H9 (cell line): ENCODE measurements around the gene RALGDS. TPM values are rescaled to one million over a fixed set of nuclear protein-coding genes. Genes with fewer than 3 reads are reported as not detected.

Source experiments
- DNase-seq: peaks from one replicate; pipeline ENCODE4 v3.0.0-alpha.2; 2017
- H2AFZ ChIP-seq: one replicate; pipeline ENCODE4 v1.6.1; 2013; ENCODE audit warnings: mild to moderate bottlenecking, low read length, control low read depth, moderate library complexity
- H2AK5ac ChIP-seq: 2 replicates; pipeline ENCODE4 v1.6.1; 2013; ENCODE audit warnings: low read length, control low read depth, mixed read lengths; ENCODE audit not compliant: insufficient read length
- H2BK120ac ChIP-seq: one replicate; pipeline ENCODE4 v1.6.1; 2013; ENCODE audit warnings: low read depth, mild to moderate bottlenecking, low read length, control low read depth, inconsistent platforms; ENCODE audit not compliant: poor library complexity, severe bottlenecking
- H2BK12ac ChIP-seq: 2 replicates; pipeline ENCODE4 v1.6.1; 2013; ENCODE audit warnings: low read length, control low read depth, mixed read lengths, low read depth; ENCODE audit not compliant: insufficient read length
- H2BK15ac ChIP-seq: 2 replicates; pipeline ENCODE4 v1.6.1; 2013; ENCODE audit warnings: low read depth, low read length, control low read depth
- H2BK20ac ChIP-seq: one replicate; pipeline ENCODE4 v1.6.1; 2013; ENCODE audit warnings: low read depth, mild to moderate bottlenecking, low read length, control low read depth, inconsistent platforms; ENCODE audit not compliant: poor library complexity, severe bottlenecking
- H2BK5ac ChIP-seq: 2 replicates; pipeline ENCODE4 v1.6.1; 2013; ENCODE audit warnings: low read length, control low read depth, mixed read lengths; ENCODE audit not compliant: insufficient read length
- H3K14ac ChIP-seq: 2 replicates; pipeline ENCODE4 v1.6.1; 2013; ENCODE audit warnings: low read length, control low read depth; ENCODE audit not compliant: insufficient read depth
- H3K18ac ChIP-seq: 2 replicates; pipeline ENCODE4 v1.6.1; 2013; ENCODE audit warnings: low read depth, mild to moderate bottlenecking, mixed read lengths, low read length, control low read depth; ENCODE audit not compliant: insufficient read length
- H3K23ac ChIP-seq: 2 replicates; pipeline ENCODE4 v1.6.1; 2013; ENCODE audit warnings: low read length, control low read depth, mixed read lengths, low read depth; ENCODE audit not compliant: insufficient read length
- H3K23me2 ChIP-seq: 2 replicates; pipeline ENCODE4 v1.6.1; 2013; ENCODE audit warnings: low read depth, mild to moderate bottlenecking, mixed read lengths, low read length, control low read depth; ENCODE audit not compliant: insufficient read length, poor library complexity, severe bottlenecking
- H3K27ac ChIP-seq: 2 replicates; pipeline ENCODE4 v1.5.1; 2013; ENCODE audit warnings: low read length, control low read depth, mixed read lengths, low read depth; ENCODE audit not compliant: insufficient read length
- H3K27me3 ChIP-seq: 2 replicates; pipeline ENCODE4 v1.6.1; 2013; ENCODE audit warnings: low read length, control low read depth, inconsistent platforms; ENCODE audit not compliant: insufficient read depth
- H3K4ac ChIP-seq: 2 replicates; pipeline ENCODE4 v1.6.1; 2013; ENCODE audit warnings: low read depth, mild to moderate bottlenecking, control low read depth, inconsistent platforms, low read length, moderate library complexity
- H3K4me1 ChIP-seq: 2 replicates; pipeline ENCODE4 v1.6.1; 2013; ENCODE audit warnings: low read length, control low read depth, inconsistent platforms; ENCODE audit not compliant: insufficient read depth
- H3K4me2 ChIP-seq: 2 replicates; pipeline ENCODE4 v1.6.1; 2013; ENCODE audit warnings: low read length, control low read depth, mixed read lengths; ENCODE audit not compliant: insufficient read length, insufficient read depth
- H3K56ac ChIP-seq: 2 replicates; pipeline ENCODE4 v1.6.1; 2013; ENCODE audit warnings: low read depth, mild to moderate bottlenecking, mixed read lengths, low read length, control low read depth; ENCODE audit not compliant: insufficient read length
- H3K79me1 ChIP-seq: 2 replicates; pipeline ENCODE4 v1.6.1; 2013; ENCODE audit warnings: low read depth, mild to moderate bottlenecking, moderate library complexity, low read length, control low read depth, inconsistent platforms; ENCODE audit not compliant: insufficient read depth, poor library complexity, severe bottlenecking
- H3K79me2 ChIP-seq: 2 replicates; pipeline ENCODE4 v1.6.1; 2013; ENCODE audit warnings: low read length, control low read depth, inconsistent platforms; ENCODE audit not compliant: insufficient read depth
- H3K9ac ChIP-seq: 2 replicates; pipeline ENCODE4 v1.6.1; 2013; ENCODE audit warnings: low read length, control low read depth, mixed read lengths; ENCODE audit not compliant: insufficient read length; ENCODE audit errors: extremely low read depth
- H3K9me3 ChIP-seq: one replicate; pipeline ENCODE4 v1.6.1; 2013; ENCODE audit warnings: low read depth, low read length, inconsistent platforms; ENCODE audit not compliant: control insufficient read depth
- H3T11ph ChIP-seq: one replicate; pipeline ENCODE4 v1.6.1; 2013; ENCODE audit warnings: mild to moderate bottlenecking, low read length, control low read depth, inconsistent platforms
- H4K20me1 ChIP-seq: one replicate; pipeline ENCODE4 v1.6.1; 2013; ENCODE audit not compliant: control insufficient read depth, insufficient read length, insufficient read depth
- H4K5ac ChIP-seq: 2 replicates; pipeline ENCODE4 v1.6.1; 2013; ENCODE audit warnings: low read depth, mild to moderate bottlenecking, mixed read lengths, low read length, control low read depth; ENCODE audit not compliant: insufficient read length
- H4K8ac ChIP-seq: replicated peaks from 2 replicates; pipeline ENCODE4 v1.6.1; 2013; ENCODE audit warnings: low read length, control low read depth, mixed read lengths, low read depth; ENCODE audit not compliant: insufficient read length
- H4K91ac ChIP-seq: 2 replicates; pipeline ENCODE4 v1.6.1; 2013; ENCODE audit warnings: low read depth, mild to moderate bottlenecking, moderate library complexity, mixed read lengths, low read length, control low read depth; ENCODE audit not compliant: insufficient read length
- H3K27ac Mint-ChIP-seq, 3 experiments: 2 replicates in 2 of 3; 3 replicates in 1 of 3; pipeline ENCODE4 v1.8.0; 2020 to 2021; ENCODE audit warnings: mixed read lengths in 3 of 3, mild to moderate bottlenecking in 1 of 3, moderate library complexity in 1 of 3
- H3K27me3 Mint-ChIP-seq: 2 replicates; pipeline ENCODE4 v1.8.0; 2021; ENCODE audit warnings: low read depth, mild to moderate bottlenecking, moderate library complexity, mixed read lengths
- H3K36me3 Mint-ChIP-seq, 3 experiments: 2 replicates in 2 of 3; 3 replicates in 1 of 3; pipeline ENCODE4 v1.8.0; 2020 to 2021; ENCODE audit warnings: low read depth in 3 of 3, mixed read lengths in 3 of 3; ENCODE audit not compliant: insufficient read depth in 1 of 3
- H3K4me1 Mint-ChIP-seq, 2 experiments: 2 replicates each; pipeline ENCODE4 v1.8.0; 2020; ENCODE audit warnings: mixed read lengths in 2 of 2
- H3K4me3 Mint-ChIP-seq, 2 experiments: 2 replicates in 1 of 2; 3 replicates in 1 of 2; pipeline ENCODE4 v1.8.0; 2020 to 2021; ENCODE audit warnings: mild to moderate bottlenecking in 2 of 2, mixed read lengths in 2 of 2, moderate library complexity in 1 of 2
- H3K9me3 Mint-ChIP-seq, 2 experiments: 2 replicates in 1 of 2; 3 replicates in 1 of 2; pipeline ENCODE4 v1.8.0; 2020; ENCODE audit warnings: mild to moderate bottlenecking in 2 of 2, mixed read lengths in 2 of 2, moderate library complexity in 1 of 2
- WGBS: extraction: QIAGEN DNeasy Blood & Tissue Kit; methylation state at CpG from one replicate; pipeline ENCODE4 v1.1.7; 2013; ENCODE audit warnings: missing lambda C conversion rate, low lambda C conversion rate, mixed read lengths; ENCODE audit not compliant: insufficient read length; ENCODE audit errors: extremely low coverage; 5-methylcytosine and 5-hydroxymethylcytosine counted together
- total RNA-seq: library from RNA; stranded (reverse); gene quantifications from 2 replicates; pipeline ENCODE4 v1.2.1, GENCODE V29; 2021
- TF ChIP-seq, protein P1 (sequence below): fragments of 200-600 bp; sonication (generic); conservative IDR thresholded peaks from 3 replicates; pipeline ENCODE4 v1.8.0; 2021; ENCODE audit warnings: antibody characterized with exemption, mild to moderate bottlenecking

The RALGDS gene
- total RNA-seq, 1 experiment from 2014 or later = 21.3 TPM

DNA sequence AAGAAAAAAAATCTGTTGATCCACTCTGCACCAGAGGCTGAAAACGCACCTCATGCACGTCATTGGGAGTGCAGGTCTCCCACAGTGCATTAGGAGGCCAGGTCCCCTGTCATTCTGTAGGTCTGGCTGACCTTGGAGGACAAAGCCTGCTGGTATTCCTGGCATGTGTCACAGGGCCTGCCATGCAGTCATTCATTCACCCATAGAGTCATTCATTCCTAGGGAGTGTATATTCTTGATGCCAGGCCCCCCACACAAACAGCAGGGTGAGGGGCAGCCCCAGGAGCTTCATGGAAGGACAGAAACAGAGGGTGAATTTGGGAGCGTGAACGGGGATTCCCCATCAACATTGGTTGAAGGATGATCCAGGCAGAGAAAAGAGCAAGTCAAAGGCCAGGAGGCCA lies 40.5 kb upstream of the RALGDS start:
- H3K27ac ChIP-seq = no peak overlapping the region
- no peak overlapping the region for H3K9ac ChIP-seq
- H2BK20ac ChIP-seq = no peak overlapping the region
- H3K14ac ChIP-seq = no peak overlapping the region
- no peak overlapping the region for H4K8ac ChIP-seq
- no peak overlapping the region for H3K4me2 ChIP-seq
- Mint-ChIP-seq H3K27ac (no peak overlapping the region), H3K4me1 (peaks cover 5 to 6% of the 10 kb centered on the region in 2 experiments), H3K4me3 (no peak overlapping the region), H3K36me3 (peaks cover 8 to 14% (median 12%) of the 10 kb centered on the region in 3 experiments; a peak in 5 of 7 replicates), H3K9me3 (no peaks in the 10 kb centered on the region), H3K27me3 (peaks cover 20% of the 10 kb centered on the region)
- no peak overlapping the region for H2BK15ac ChIP-seq
- no peaks in the 10 kb centered on the region for H3K9me3 ChIP-seq
- H2AK5ac ChIP-seq = no peak overlapping the region
- no peak for DNase-seq
- H3K18ac ChIP-seq = no peak overlapping the region
- no peak overlapping the region for H2AFZ ChIP-seq
- no peak overlapping the region for H4K91ac ChIP-seq
- TF ChIP-seq, protein P1, sequence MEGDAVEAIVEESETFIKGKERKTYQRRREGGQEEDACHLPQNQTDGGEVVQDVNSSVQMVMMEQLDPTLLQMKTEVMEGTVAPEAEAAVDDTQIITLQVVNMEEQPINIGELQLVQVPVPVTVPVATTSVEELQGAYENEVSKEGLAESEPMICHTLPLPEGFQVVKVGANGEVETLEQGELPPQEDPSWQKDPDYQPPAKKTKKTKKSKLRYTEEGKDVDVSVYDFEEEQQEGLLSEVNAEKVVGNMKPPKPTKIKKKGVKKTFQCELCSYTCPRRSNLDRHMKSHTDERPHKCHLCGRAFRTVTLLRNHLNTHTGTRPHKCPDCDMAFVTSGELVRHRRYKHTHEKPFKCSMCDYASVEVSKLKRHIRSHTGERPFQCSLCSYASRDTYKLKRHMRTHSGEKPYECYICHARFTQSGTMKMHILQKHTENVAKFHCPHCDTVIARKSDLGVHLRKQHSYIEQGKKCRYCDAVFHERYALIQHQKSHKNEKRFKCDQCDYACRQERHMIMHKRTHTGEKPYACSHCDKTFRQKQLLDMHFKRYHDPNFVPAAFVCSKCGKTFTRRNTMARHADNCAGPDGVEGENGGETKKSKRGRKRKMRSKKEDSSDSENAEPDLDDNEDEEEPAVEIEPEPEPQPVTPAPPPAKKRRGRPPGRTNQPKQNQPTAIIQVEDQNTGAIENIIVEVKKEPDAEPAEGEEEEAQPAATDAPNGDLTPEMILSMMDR = no peak
- H3K23me2 ChIP-seq = peaks cover 4% of the 10 kb centered on the region
- no peak overlapping the region for H3K23ac ChIP-seq
- H2BK120ac ChIP-seq = no peak overlapping the region
- H3K4ac ChIP-seq = no peak overlapping the region
- H4K20me1 ChIP-seq = no peaks in the 10 kb centered on the region
- no peak overlapping the region for H2BK5ac ChIP-seq
- no peak overlapping the region for H4K5ac ChIP-seq
- no peaks in the 10 kb centered on the region for H3K79me1 ChIP-seq
- no peaks in the 10 kb centered on the region for H3K27me3 ChIP-seq
- no peaks in the 10 kb centered on the region for H3K79me2 ChIP-seq
- H3K56ac ChIP-seq = no peak overlapping the region
- no CpG with 5 or more reads among the region's 4 CpGs for WGBS
- H2BK12ac ChIP-seq = no peak overlapping the region
- H3T11ph ChIP-seq = no peak overlapping the region
- H3K4me1 ChIP-seq = no peaks in the 10 kb centered on the region
